DOHH2 (cell line): Measurements from ENCODE around the gene OGFOD3.

ENCODE experiments used
- H3F3A ChIP-seq: fragments of 200-600 bp; sonication (generic), shearing (Covaris generic); 2 replicates; pipeline ENCODE4 v1.6.0; 2016; ENCODE audit warnings: antibody characterized with exemption, mild to moderate bottlenecking; ENCODE audit not compliant: control insufficient read depth, insufficient read depth
- H3K27ac ChIP-seq: fragments of 200-600 bp; sonication (generic); 2 replicates; pipeline ENCODE4 v1.5.1; 2014; ENCODE audit warnings: low read depth, mild to moderate bottlenecking, low read length, moderate library complexity
- H3K27me3 ChIP-seq: fragments of 200-600 bp; sonication (generic); 2 replicates; pipeline ENCODE4 v1.6.1; 2014; ENCODE audit warnings: mild to moderate bottlenecking, low read length, mixed read lengths; ENCODE audit not compliant: control insufficient read depth
- H3K36me3 ChIP-seq: fragments of 200-600 bp; sonication (generic); 2 replicates; pipeline ENCODE4 v1.6.1; 2014; ENCODE audit warnings: mild to moderate bottlenecking, low read length, moderate library complexity, mixed read lengths; ENCODE audit not compliant: control insufficient read depth
- H3K4me1 ChIP-seq: fragments of 200-600 bp; sonication (generic); 2 replicates; pipeline ENCODE4 v1.6.1; 2014; ENCODE audit warnings: mild to moderate bottlenecking, low read length, mixed read lengths; ENCODE audit not compliant: control insufficient read depth
- H3K4me2 ChIP-seq: fragments of 200-600 bp; sonication (generic); 2 replicates; pipeline ENCODE4 v1.6.0; 2014; ENCODE audit warnings: mild to moderate bottlenecking, low read length, moderate library complexity
- H3K4me3 ChIP-seq: fragments of 200-600 bp; sonication (generic); 2 replicates; pipeline ENCODE4 v1.5.1; 2014; ENCODE audit warnings: mild to moderate bottlenecking, low read length, mixed read lengths
- H3K79me2 ChIP-seq: fragments of 200-600 bp; sonication (generic); 2 replicates; pipeline ENCODE4 v1.6.1; 2014; ENCODE audit warnings: mild to moderate bottlenecking, low read length, mixed read lengths; ENCODE audit not compliant: control insufficient read depth
- H3K9me2 ChIP-seq: fragments of 200-600 bp; sonication (generic); replicated peaks from 2 replicates; pipeline ENCODE4 v1.6.1; 2014; ENCODE audit warnings: mild to moderate bottlenecking, low read length, mixed read lengths; ENCODE audit not compliant: control insufficient read depth
- H3K9me3 ChIP-seq: fragments of 200-600 bp; sonication (generic); 2 replicates; pipeline ENCODE4 v1.6.1; 2014; ENCODE audit warnings: antibody characterized with exemption, low read length, mixed read lengths; ENCODE audit not compliant: control insufficient read depth, insufficient read depth
- H4K20me1 ChIP-seq: fragments of 200-600 bp; sonication (generic); 2 replicates; pipeline ENCODE4 v1.6.0; 2014; ENCODE audit warnings: low read depth, mild to moderate bottlenecking, antibody characterized with exemption, low read length, moderate library complexity; ENCODE audit not compliant: control insufficient read depth, insufficient read depth
- CTCF ChIP-seq: fragments of 200-600 bp; sonication (generic); IDR thresholded peaks from one replicate; pipeline ENCODE4 v1.5.1; 2014; ENCODE audit warnings: antibody characterized with exemption, mild to moderate bottlenecking, low read depth, low read length; ENCODE audit not compliant: poor library complexity, severe bottlenecking
- EZH2phosphoT487 ChIP-seq: fragments of 200-600 bp; sonication (generic); IDR thresholded peaks from 2 replicates; pipeline ENCODE4 v1.6.1; 2017; ENCODE audit warnings: borderline replicate concordance, mild to moderate bottlenecking, antibody characterized with exemption, low read length, moderate library complexity, mixed read lengths

The OGFOD3 gene

GRCh38 chr17:82342361-82343079 lies 75.9 kb downstream of the OGFOD3 start:
- Histone ChIP-seq H3K36me3 (no peaks in the 10 kb centered on the region), H3K4me2 (no peak overlapping the region), H3K9me2 (no peaks in the 10 kb centered on the region), H4K20me1 (no peaks in the 10 kb centered on the region), H3F3A (no peaks in the 10 kb centered on the region; the same call in 1 of the 2 replicates), H3K9me3 (no peaks in the 10 kb centered on the region), H3K79me2 (no peaks in the 10 kb centered on the region), H3K27me3 (peaks cover 11% of the 10 kb centered on the region), H3K27ac (no peak overlapping the region), H3K4me3 (no peak overlapping the region), H3K4me1 (peaks cover 9% of the 10 kb centered on the region)
- TF ChIP-seq EZH2phosphoT487 (no peak), CTCF (no peak)

DNA sequence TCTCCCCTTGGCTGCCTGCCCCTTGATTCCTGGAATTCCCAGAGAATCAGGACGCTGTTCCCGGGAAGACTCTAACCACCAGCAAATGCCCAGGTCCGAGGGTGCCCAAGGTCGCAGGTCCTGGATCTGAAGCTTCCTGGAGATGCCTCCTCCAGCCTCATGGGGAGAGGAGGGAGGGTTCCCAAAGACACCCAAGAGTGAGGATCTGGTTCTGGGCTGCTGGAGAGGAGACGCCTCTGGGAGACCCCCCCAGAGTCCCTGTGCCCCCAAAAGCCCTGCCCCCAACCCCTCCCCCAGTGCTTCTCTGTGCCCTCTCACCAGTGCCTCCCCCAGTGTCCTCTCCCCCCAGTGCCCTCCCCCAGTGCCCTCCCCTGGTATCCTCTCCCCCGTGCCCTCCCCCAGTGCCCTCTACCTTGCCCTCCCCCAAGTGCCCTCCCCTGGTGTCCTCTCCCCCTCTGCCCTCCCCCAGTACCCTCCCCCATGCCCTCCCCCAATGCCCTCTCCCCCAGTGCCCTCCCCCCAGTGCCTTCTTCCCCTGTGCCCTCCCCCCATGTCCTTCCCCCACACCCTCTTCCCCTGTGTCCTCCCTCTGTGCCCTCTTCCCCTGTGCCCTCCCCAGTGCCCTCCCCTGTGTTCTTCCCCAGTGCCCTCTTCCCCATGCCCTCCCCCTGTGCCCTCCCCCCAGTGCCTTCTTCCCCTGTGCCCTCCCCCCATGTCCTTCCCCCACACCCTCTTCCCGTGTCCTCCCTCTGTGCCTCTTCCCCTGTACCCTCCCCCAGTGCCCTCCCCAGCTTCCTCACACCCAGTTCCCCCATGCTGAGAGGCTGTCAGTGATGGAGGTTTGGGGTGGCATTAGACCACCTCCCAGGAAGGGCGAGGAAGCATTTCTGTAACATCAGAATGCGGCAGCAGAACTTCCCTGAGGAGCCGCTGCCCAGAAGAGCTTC lies 78.5 kb downstream of the OGFOD3 start:
- no peaks in the 10 kb centered on the region for H3K36me3 ChIP-seq
- H3K79me2 ChIP-seq: no peaks in the 10 kb centered on the region
- H3K27ac ChIP-seq: no peak overlapping the region
- H4K20me1 ChIP-seq: no peaks in the 10 kb centered on the region
- peaks cover 16% of the 10 kb centered on the region for H3K4me1 ChIP-seq
- TF ChIP-seq CTCF: no peak
- TF ChIP-seq EZH2phosphoT487: no peak
- H3K4me3 ChIP-seq: no peak overlapping the region
- no peaks in the 10 kb centered on the region for H3K9me3 ChIP-seq
- peaks cover 4% of the 10 kb centered on the region for H3F3A ChIP-seq
- H3K4me2 ChIP-seq: no peak overlapping the region
- H3K27me3 ChIP-seq: peaks cover 30% of the 10 kb centered on the region
- H3K9me2 ChIP-seq: no peaks in the 10 kb centered on the region
